ENCODE data around the gene CRYGN.
A peak's percentile ranks its signal among the peaks of the same experiment; 100 is the strongest.

Gene CRYGN

DNA sequence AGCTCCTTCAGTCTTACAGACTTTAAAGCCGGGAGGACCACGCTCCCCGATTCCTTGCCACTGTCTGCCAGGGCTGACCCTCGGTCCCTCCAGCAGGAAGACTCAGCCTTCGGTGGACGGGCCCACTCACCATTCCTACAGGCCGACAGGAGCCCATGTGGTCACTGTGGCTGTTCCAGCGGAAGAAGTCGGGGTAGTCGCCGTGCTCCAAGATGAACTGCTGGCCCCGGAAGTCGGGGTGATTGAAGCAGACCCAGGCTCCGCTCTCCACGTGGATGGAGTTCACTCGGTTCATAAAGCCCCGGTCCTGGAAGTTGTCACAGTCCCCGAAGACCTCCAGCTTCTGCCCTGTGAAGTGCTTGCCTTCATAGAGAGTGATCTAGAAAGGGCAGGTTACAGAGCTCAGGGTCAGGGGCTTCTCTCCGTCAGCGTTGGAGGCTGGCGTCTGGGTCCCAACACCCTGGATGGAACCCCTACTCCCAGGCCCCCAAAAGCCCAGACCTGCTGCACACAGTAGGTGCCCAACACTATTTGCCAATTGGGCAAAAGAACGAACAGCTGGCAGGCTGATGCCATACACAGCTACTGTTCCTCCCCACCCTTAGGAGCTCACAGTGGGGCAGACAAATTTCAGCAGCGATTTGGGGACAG, 1.9 kb downstream of the CRYGN start:
- DNase-seq, result no peak

- DNase-seq, result no peak
Observed at GRCh38 chr7:151437159-151437553, 2.8 kb downstream of the CRYGN start.

DNA sequence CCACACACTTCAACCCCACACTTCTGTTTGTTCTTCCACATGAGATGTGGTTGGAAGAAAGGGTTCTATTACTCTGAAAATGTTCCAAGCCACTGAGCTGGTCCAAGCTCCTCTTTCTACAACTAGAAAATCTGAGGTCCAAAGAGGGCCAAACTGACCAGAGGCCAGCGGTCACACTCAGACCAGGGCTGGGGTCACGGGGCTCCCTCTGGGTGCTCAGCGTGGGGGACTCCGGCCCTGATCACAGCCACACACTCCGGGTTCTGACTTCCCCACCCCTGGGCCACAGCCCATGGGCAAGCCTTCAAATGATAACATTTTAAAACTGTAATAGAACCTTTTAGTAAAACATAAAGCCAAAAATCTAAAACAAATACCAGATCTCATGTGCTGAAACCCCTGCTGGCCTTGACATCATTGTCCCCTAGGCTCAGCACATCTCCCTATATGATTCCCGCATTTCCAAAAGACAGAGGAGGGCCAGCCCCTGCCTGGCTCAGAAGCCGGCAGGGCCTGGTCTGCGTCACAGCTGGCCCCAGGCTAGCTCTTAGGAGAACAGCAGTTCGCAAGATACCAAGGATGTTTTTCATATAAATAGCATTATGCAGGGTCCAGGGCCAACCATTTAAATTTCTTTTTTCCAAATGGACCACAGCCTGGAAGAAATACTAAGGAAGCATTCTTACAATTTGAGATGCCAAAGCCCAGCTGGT, 3.3 kb downstream of the CRYGN start:
- DNase-seq, result no peak

- DNase-seq, result no peak
Observed at GRCh38 chr7:151435971-151436370, 4.0 kb downstream of the CRYGN start.

- DNase-seq, result no peak
Observed at GRCh38 chr7:151435103-151435916, 4.6 kb downstream of the CRYGN start.

DNA sequence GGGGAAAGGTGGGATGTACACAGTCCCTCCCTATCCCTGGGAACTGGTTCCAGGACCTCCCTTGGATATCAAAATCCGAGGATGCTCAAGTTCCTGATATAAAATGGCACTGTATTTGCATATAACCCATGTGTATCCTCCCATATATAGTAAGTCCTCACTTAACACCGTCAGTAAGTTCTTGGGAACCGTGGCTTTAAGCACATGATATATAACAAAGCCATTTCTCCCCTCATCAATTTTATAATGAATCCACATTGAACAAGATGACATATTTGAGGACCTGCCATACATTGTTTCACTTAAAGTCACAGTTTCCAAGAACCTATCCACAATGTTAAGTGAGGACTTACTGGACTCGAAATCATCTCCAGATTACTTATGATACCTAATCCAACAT, 5.4 kb downstream of the CRYGN start:
- no peak for DNase-seq

GRCh38 chr7:151433721-151434400, 6.1 kb downstream of the CRYGN start:
- DNase-seq, result no peak

GRCh38 chr7:151432658-151433521, 7.1 kb downstream of the CRYGN start:
- no peak for DNase-seq

- DNase-seq, result no peak
Observed at GRCh38 chr7:151431768-151432311, 8.1 kb downstream of the CRYGN start.

DNA sequence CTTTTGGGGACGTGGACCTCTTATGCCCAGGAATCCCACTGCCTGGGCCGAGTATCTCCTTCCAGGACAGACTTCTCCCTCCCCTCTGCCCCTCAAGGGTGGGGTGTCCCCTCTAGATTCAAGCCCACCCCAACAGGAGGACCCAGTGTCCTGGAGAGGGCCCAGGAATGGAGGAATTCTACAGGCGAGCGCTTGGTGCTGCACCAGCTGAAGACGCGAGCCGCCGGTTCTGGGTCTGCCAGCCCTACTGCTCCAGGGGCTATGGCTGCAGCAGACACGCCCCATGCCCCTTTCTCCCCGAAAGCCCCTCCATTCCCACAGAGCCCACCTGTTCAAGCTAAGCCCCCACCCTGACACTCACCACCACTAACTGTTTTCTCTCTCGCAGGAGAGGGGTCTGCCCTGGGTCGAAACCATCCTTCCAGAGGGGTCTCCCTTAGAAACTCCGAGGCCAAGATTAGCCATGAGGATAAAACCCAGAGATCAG, 8.6 kb downstream of the CRYGN start:
- no peak for DNase-seq

DNA sequence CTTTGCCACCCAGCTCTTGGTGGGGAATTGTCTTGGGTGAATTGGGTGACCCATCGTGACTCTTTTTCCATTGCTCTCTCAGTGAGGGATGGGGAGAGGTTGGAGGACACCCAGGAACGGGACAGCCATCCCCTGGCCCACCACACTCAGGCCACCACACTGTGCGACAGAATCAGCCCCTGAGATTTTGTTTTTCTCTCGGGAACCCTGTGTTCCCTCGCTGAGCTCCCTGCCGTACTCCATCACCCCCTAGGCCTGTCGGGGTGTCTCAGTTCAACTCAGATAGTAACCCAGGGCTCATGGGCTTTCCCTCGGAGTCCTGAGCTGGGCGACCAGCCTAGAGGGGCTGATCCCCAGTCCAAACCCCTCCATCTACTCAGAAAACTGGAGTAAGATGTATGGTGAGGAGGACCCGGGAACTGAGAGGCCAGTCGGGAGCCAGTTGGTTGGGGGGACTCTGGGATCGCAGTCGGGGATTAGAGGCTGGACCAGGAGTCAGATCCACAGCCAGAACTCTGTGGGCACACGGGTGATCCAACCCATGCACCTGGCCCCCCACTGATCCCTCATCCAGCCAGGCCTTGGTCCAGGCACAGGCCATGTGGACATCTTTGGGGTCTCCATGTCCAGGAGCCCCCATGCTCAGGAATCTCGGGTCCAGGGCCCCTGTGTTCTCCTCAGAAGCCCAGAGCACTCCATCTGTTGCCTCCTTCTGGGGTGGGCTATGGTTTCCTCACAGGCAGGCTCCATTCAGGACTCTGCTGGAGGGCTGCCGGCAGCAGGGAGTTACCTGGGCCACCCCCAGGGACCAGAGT, 9.3 kb downstream of the CRYGN start:
- no peak for DNase-seq

DNA sequence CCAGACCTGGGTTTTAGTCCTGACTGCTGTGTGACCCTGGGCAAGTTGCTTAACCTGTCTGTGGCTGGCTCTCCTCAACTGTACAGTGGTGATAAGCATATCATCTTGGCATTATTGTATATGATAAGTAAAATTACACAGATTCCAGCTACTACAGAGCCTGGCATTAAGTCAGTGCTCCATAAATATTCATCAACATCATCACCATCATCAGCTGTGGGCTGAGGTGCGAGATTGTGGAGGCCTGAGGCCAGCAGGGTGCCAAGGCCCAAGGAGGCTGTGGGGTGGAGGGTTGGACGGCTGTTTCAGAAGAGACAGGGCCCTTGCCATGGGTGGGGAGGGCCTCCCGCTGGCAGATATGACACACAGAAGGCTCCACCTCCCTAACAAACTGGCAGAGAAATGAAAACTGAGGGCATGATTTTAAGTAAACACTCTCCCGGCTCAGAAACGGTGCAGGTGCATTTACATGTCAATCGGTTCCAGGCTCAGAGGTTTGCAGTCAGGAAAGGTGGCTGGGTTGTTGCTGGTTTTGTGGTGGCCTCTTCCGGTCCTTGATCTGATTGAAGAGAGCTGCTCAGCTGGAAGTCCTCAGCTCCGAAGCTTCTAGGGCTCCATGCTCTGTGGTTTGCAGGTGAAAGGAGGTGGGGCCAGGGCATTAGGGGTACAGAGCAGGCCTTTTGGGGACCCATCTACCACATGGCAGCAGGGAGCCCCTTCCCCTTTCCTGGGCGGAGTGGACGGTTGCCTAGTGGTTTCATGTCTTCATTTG, 10.2 kb downstream of the CRYGN start:
- peak in 1 of 2 experiments; percentile 9 for DNase-seq

GRCh38 chr7:151429237-151429559, 10.7 kb downstream of the CRYGN start:
- no peak for DNase-seq

DNA sequence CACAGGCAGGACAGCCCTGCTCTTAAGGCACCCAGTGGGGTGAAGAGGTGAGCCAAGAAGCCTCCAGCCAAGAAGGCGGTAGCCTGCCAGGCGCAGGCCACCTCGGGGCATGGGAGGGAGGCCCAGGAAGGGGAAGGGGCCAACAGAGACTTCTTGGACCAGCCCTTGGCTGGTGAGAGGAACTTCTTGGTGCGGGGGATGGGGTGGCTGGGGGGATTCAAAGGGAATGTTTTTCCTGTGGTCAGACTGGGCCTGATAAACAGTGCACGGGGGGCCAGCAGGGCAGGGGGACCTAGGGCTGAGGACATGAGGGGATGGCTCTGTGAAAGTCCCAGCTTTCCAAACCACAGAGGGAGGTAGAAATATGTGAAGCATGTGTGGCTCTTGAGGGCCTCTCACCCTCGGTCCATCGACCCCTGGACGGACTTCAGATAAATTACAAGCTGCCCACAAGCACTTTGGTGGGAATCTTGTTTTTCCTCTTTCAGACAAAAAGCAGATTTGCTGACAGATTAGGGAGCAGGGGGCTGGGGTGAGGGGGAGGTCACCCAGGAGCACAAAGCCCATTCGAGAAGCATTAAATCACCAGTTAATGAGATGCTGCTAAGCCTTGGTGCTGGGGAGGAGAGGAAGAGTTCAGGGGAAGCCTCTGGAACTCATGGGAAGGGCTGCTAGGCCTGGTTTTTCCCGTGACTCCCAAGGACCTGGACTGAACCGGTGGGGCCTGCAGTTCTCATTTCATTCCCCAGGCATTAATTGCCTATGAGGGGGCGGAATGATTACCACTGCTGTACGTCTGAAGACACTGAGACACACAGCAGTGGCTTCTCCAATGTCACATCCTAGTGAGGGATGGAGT, 11.3 kb downstream of the CRYGN start:
- DNase-seq, result peak; percentile 83

GRCh38 chr7:151427705-151428377, 12.1 kb downstream of the CRYGN start:
- DNase-seq, result peak; percentile 85 to 89

GRCh38 chr7:151426904-151427704, 12.8 kb downstream of the CRYGN start:
- DNase-seq, result peak in 1 of 2 experiments; percentile 53

DNA sequence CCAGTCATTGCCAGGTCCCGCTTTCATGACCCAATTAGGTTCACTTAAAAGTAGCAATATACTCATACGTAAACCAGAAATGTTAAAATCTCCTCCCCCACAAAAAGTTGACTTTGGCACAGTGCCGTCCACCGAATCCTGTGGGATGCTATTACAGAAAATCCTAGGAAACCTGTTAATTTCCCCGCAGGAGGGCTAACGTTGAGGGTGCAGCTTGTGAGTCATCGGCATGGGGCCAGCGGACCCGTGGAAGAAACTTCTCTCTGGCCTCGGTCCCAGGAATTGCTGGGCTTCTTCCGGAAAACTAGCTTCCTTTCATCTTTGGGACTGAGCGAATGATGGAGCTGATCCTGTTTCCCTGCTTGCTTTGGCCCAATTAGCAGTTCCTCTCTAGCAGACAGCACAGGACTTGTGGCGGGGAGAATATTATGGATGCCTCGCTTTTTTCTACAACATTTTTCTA, 13.5 kb downstream of the CRYGN start:
- DNase-seq, result no peak
